Measurements from ENCODE around the gene LSM14A.
"Not testable (repeated sequence)": the region's sequence is repeated elsewhere in the genome, so short reads cannot be mapped to it uniquely, and the experiment has no call there.

Gene LSM14A

GRCh38 chr19:34237283-34237682 lies 65.0 kb downstream of the LSM14A start:
- no peak for DNase-seq (ENCODE audit: low read depth)
- TF ChIP-seq, protein P1, sequence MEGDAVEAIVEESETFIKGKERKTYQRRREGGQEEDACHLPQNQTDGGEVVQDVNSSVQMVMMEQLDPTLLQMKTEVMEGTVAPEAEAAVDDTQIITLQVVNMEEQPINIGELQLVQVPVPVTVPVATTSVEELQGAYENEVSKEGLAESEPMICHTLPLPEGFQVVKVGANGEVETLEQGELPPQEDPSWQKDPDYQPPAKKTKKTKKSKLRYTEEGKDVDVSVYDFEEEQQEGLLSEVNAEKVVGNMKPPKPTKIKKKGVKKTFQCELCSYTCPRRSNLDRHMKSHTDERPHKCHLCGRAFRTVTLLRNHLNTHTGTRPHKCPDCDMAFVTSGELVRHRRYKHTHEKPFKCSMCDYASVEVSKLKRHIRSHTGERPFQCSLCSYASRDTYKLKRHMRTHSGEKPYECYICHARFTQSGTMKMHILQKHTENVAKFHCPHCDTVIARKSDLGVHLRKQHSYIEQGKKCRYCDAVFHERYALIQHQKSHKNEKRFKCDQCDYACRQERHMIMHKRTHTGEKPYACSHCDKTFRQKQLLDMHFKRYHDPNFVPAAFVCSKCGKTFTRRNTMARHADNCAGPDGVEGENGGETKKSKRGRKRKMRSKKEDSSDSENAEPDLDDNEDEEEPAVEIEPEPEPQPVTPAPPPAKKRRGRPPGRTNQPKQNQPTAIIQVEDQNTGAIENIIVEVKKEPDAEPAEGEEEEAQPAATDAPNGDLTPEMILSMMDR (IDR thresholded peaks at IDR 0.05; ENCODE audit: insufficient read depth, low read depth, low read length, missing control alignments): no peak
- no peak overlapping the region for H3K4me3 ChIP-seq (ENCODE audit: low read depth, low read length)

DNA sequence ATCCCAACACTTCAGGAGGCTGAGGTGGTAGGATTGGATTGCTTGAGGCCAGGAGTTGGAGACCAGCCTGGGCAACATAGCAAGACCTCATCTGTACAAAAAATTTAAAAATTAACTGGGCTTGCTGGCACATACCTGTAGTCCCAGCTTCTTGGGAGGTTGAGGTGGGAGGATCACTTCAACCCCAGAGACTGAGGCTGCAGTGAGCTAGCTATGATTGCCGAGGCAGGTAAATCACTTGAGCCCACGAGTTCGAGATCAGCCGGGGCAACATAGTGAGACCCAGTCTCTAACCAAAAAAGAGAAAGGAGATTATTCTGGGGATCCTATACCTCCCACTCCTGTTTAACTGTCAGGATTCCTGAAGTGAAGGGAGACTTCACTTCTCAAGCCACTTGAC lies 65.6 kb downstream of the LSM14A start:
- H3K4me3 ChIP-seq (ENCODE audit: low read depth, low read length): no peak overlapping the region
- DNase-seq (ENCODE audit: low read depth): no peak
- TF ChIP-seq, protein P1 (IDR thresholded peaks at IDR 0.05; ENCODE audit: insufficient read depth, low read depth, low read length, missing control alignments): no peak

GRCh38 chr19:34241513-34242337 lies 69.4 kb downstream of the LSM14A start:
- peak; percentile 80 for DNase-seq (ENCODE audit: low read depth)
- TF ChIP-seq, protein P1 (IDR thresholded peaks at IDR 0.05; ENCODE audit: insufficient read depth, low read depth, low read length, missing control alignments): peak; percentile 76
- no peak overlapping the region for H3K4me3 ChIP-seq (ENCODE audit: low read depth, low read length)

DNA sequence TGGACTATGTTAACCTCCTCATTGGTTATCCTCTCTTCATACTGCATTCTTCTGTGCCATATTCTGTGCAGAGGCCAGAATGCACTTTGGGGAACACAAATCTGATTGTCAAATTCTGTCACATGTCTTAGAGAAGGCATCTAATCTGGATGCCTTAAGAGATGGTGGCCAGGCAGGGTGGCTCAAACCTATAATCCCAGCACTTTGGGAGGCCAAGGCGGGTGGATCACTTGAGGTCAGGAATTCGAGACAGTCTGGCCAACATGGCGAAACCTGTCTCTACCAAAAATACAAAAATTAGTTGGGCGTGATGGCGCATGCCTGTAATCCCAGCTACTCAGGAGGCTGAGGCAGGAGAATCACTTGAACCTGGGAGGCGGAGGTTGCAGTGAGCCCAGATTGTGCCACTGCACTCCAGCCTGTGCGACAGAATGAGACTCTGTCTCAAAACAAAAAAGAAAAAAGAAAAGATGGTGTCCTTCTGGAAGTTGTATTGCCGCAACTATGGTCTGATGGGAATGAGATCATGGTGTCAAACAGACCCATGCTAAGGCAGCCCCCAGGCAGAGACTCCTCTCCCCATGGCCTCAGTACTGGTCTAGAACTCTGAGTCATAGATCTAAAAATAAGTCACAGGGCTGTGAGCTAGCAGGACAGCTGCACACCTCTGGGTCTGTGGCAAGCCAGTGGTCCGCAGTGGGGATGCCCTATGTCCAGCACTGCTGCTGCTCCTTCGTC lies 71.0 kb downstream of the LSM14A start:
- DNase-seq (ENCODE audit: low read depth): peak; percentile 42
- not testable (repeated sequence) for H3K4me3 ChIP-seq (ENCODE audit: low read depth, low read length)

DNA sequence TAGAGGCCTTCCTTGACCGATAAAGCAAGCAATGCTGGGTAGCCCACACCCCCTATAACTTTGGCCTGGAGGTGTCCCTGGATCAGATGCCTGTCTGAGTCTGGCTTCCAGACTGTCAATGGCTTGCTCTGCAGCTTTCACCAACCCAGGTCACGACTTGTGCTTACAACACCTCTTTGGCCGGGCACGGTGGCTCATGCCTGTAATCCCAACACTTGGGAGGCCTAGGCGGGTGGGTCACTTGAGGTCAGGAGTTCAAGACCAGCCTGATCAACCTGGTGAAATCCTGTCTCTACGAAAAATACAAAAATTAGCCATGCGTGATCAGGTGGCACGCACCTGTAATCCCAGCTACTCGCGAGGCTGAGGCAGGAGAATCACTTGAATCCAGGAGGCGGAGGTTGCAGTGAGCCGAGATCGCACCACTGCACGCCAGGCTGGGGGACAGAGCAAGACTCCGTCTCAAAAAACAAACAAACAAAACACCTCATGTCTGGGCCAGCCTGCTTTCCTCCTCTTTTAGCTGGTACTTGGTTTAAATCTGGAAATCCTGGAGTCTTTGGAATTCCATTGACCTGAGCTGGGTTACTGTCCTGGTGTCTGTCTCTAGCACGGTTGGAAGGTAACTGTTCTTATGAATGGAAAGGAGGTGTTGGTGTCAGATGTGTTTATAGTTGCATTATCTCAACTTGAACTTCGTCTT lies 71.7 kb downstream of the LSM14A start:
- H3K4me3 ChIP-seq (ENCODE audit: low read depth, low read length): no peak overlapping the region
- TF ChIP-seq, protein P1 (IDR thresholded peaks at IDR 0.05; ENCODE audit: insufficient read depth, low read depth, low read length, missing control alignments): no peak
- no peak for DNase-seq (ENCODE audit: low read depth)

DNA sequence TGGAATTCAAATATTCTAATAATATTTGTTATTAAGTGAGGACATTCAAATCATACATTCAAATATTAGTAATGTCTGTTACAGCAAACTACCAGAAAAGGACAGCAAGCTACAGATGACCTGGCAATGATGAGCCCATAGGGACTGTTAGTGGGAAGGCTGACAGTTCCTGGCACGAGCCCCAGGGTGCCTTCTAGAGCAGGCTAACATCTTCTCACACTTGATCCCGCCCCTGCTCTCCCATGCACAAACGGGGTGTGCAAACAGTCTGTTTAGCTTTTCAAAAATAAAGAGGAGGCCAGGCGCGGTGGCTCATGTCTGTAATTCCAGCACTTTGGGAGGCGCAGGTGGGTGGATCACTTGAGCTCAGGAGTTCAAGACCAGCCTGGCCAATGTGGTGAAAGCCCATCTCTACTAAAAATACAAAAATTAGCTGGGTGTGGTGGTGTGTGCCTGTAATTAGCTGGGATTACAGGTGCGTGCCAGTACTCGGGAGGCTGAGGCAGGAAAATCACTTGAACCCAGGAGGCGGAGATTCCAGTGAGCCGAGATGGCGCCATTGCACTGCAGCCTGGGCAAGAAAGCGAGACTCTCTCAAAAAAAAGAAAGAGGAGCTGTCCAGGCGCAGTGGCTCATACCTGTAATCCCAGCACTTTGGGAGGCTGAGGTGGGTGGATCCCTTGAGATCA lies 72.5 kb downstream of the LSM14A start:
- TF ChIP-seq, protein P1 (IDR thresholded peaks at IDR 0.05; ENCODE audit: insufficient read depth, low read depth, low read length, missing control alignments): no peak
- no peak overlapping the region for H3K4me3 ChIP-seq (ENCODE audit: low read depth, low read length)
- no peak for DNase-seq (ENCODE audit: low read depth)
